Anterior cingulate cortex (tissue), 58 donors: ENCODE results near the gene SWT1.
A peak's percentile ranks its signal among the peaks of the same experiment; 100 is the strongest.

Source experiments
- DNase-seq, 58 donors: peaks; one replicate each; lab custom pipeline; 2025; lab: John Stamatoyannopoulos, UW

The SWT1 gene

GRCh38 chr1:185284533-185285276 lies 127.7 kb downstream of the SWT1 start:
- DNase-seq = no peak

- DNase-seq = no peak
These were observed 130.5 kb downstream of the SWT1 start for GRCh38 chr1:185287451-185287850.

- DNase-seq = no peak
These were observed 131.5 kb downstream of the SWT1 start for GRCh38 chr1:185288435-185288834.

GRCh38 chr1:185289880-185290279 lies 132.9 kb downstream of the SWT1 start:
- no peak for DNase-seq

- no peak for DNase-seq
These were observed 134.2 kb downstream of the SWT1 start for GRCh38 chr1:185291159-185291558.

- no peak for DNase-seq
These were observed 134.7 kb downstream of the SWT1 start for GRCh38 chr1:185291652-185292051.

- DNase-seq = no peak
These were observed 135.3 kb downstream of the SWT1 start for GRCh38 chr1:185292237-185292636.

- no peak for DNase-seq
These were observed 137.1 kb downstream of the SWT1 start for GRCh38 chr1:185293967-185294542.

- DNase-seq = no peak
These were observed 138.1 kb downstream of the SWT1 start for GRCh38 chr1:185295091-185295490.

- DNase-seq = no peak
These were observed 141.0 kb downstream of the SWT1 start for GRCh38 chr1:185297982-185298381.

GRCh38 chr1:185300152-185300551 lies 143.2 kb downstream of the SWT1 start:
- no peak for DNase-seq

- no peak for DNase-seq
These were observed 148.5 kb downstream of the SWT1 start for GRCh38 chr1:185305419-185305818.

GRCh38 chr1:185308126-185308525 lies 151.2 kb downstream of the SWT1 start:
- DNase-seq = no peak

GRCh38 chr1:185309566-185309965 lies 152.6 kb downstream of the SWT1 start:
- DNase-seq = no peak

- DNase-seq = no peak
These were observed 154.7 kb downstream of the SWT1 start for GRCh38 chr1:185311589-185312225.

GRCh38 chr1:185312361-185313138 lies 155.6 kb downstream of the SWT1 start:
- no peak for DNase-seq

GRCh38 chr1:185314411-185314810 lies 157.4 kb downstream of the SWT1 start:
- no peak for DNase-seq

- no peak for DNase-seq
These were observed 158.6 kb downstream of the SWT1 start for GRCh38 chr1:185315445-185316071.

- DNase-seq = peak; percentile 36 to 96 (median 91)
These were observed 159.4 kb downstream of the SWT1 start for GRCh38 chr1:185316163-185317033.
